ENCODE measurements around the gene CAPN2.

CAPN2 gene

DNA sequence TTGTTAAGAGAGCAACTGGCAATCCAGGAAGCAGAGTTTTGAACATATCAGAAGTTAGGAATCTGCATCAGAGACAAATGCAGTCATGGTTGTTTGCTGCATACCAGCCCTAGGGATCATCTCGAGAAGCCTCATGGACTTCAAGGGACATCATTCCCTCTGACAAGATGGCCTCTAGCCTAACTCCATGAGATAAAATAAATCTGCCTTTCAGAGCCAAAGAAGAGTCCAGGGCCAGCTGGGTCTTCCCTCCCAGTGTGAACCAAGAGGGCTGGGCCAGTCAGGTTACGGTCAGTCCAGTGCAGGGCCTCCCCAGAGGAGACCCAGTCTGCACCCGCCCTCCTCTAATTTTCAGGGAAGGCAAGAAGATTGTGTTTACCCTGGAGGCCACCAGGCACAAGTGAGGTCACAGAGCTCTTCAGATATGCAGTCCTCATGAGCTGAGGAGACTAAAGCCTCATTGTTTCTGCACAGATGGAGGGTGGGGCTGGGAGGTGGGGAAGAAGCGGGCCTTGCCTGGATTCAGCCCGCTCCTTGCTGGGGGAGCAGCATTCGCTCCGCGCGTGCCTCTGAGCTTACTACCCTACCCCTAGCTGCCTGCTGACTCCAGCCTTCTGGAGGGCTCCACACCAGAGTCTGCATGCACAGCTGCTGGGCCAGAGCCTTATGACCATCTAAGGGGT is 52.8 kb downstream of the CAPN2 start:
- TF ChIP-seq, protein P1, sequence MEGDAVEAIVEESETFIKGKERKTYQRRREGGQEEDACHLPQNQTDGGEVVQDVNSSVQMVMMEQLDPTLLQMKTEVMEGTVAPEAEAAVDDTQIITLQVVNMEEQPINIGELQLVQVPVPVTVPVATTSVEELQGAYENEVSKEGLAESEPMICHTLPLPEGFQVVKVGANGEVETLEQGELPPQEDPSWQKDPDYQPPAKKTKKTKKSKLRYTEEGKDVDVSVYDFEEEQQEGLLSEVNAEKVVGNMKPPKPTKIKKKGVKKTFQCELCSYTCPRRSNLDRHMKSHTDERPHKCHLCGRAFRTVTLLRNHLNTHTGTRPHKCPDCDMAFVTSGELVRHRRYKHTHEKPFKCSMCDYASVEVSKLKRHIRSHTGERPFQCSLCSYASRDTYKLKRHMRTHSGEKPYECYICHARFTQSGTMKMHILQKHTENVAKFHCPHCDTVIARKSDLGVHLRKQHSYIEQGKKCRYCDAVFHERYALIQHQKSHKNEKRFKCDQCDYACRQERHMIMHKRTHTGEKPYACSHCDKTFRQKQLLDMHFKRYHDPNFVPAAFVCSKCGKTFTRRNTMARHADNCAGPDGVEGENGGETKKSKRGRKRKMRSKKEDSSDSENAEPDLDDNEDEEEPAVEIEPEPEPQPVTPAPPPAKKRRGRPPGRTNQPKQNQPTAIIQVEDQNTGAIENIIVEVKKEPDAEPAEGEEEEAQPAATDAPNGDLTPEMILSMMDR (IDR thresholded peaks at IDR 0.05; ENCODE audit: insufficient read depth, missing control alignments): no peak
- no peak for FAIRE-seq
- DNase-seq (ENCODE audit: insufficient read length, low spot score): no peak

- FAIRE-seq: no peak
- DNase-seq (ENCODE audit: insufficient read length, low spot score): no peak
- TF ChIP-seq, protein P1 (IDR thresholded peaks at IDR 0.05; ENCODE audit: insufficient read depth, missing control alignments): no peak
Observed at GRCh38 chr1:223765719-223766340, 53.5 kb downstream of the CAPN2 start.

GRCh38 chr1:223770621-223771315 is 58.4 kb downstream of the CAPN2 start:
- TF ChIP-seq, protein P1 (IDR thresholded peaks at IDR 0.05; ENCODE audit: insufficient read depth, missing control alignments): no peak
- DNase-seq (ENCODE audit: insufficient read length, low spot score): no peak
- no peak for FAIRE-seq

GRCh38 chr1:223771469-223771813 is 59.1 kb downstream of the CAPN2 start:
- DNase-seq (ENCODE audit: insufficient read length, low spot score) (no peak), FAIRE-seq (no peak)
- TF ChIP-seq, protein P1 (IDR thresholded peaks at IDR 0.05; ENCODE audit: insufficient read depth, missing control alignments): no peak

DNA sequence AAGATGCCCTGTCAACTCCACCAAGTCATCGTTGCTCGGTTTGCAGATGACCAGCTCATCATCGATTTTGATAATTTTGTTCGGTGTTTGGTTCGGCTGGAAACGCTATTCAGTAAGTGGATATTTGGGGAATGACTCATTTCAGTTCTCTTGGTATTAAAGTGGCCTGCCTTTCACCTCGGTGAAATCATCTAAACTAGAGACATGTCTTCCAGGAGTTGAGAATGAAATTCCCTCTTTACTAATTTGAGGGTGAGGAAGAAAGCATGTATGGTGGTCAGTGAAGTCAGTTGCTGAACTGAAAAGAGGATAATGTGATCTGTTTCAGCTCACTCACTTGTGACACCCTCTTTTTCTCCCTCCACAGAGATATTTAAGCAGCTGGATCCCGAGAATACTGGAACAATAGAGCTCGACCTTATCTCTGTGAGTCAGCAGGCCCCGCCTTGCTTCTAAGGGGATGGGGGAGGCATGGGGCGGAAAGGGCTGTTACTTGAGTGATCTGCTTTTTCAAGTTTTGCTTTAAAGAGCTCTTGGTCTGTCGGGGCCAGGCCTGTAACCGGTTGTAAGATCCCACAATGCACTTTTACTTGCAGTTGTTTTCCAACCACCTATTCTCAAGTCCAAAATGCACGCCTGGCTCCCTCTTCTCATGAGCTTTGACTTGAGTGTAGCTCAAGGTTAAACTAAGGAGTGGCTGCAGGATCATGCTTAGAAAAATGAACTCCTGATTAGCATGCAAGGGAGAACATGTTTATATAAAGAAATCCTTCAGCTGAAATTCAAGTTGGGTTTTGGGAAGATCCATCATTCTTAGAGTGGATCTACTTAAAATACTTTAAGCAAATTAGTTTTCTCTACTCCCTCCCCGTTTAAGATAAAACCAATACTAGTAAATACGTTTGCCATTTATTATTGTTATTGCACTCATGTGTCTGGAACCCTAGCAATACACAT is 59.8 kb downstream of the CAPN2 start:
- TF ChIP-seq, protein P1 (IDR thresholded peaks at IDR 0.05; ENCODE audit: insufficient read depth, missing control alignments): no peak
- DNase-seq (ENCODE audit: insufficient read length, low spot score): no peak
- FAIRE-seq: no peak

GRCh38 chr1:223772771-223773160 is 60.4 kb downstream of the CAPN2 start:
- DNase-seq (ENCODE audit: insufficient read length, low spot score): no peak
- no peak for FAIRE-seq
- TF ChIP-seq, protein P1 (IDR thresholded peaks at IDR 0.05; ENCODE audit: insufficient read depth, missing control alignments): no peak

All from D721Med (cell line).